Measurements from ENCODE around the gene ZNF606. TPM values are rescaled to one million over a fixed set of nuclear protein-coding genes. Genes with fewer than 3 reads are reported as not detected.

ZNF606 gene
- total RNA-seq, 6 experiments from 2014 or later = 3.1 to 7.1 (median 5.0) TPM

- intact Hi-C loops (cut with DNase I) = no loop called here
- H3K27me3 ChIP-seq = no peaks in the 10 kb centered on the region
- 15% methylated on average over 16 of the region's 20 CpGs for WGBS (ENCODE audit: insufficient coverage, low coverage, low lambda C conversion rate, missing lambda C conversion rate)
- H3K4me1 ChIP-seq = no peaks in the 10 kb centered on the region
- no peaks in the 10 kb centered on the region for H3K9me3 ChIP-seq
- no peak overlapping the region for H3K27ac ChIP-seq
- H3K36me3 ChIP-seq = no peaks in the 10 kb centered on the region
- TF ChIP-seq POLR2A (IDR thresholded peaks at IDR 0.05) (no peak), CTCF (IDR thresholded peaks at IDR 0.05) (no peak)
- DNase-seq (no peak), ATAC-seq (no peak)
- H3K4me3 ChIP-seq = peak overlapping the region in 1 of 3 donors; percentile 31
Measured at GRCh38 chr19:58034477-58034793, 31.8 kb upstream of the ZNF606 start.

- peak within 1 kb of the TSS in 2 of 3 donors; percentile 2 to 31 for H3K4me3 ChIP-seq
- peak; percentile 73 to 84 (median 79) for DNase-seq
Measured at GRCh38 chr19:58033741-58034476, 31.3 kb upstream of the ZNF606 start, which contains the start of gene ZSCAN1. Gene ZSCAN1, plus strand, starts transcription at chr19:58034025. Its CDS starts 3,812 bp downstream, at chr19:58037837.

GRCh38 chr19:58024661-58025060 is 22.0 kb upstream of the ZNF606 start:
- Histone ChIP-seq H3K27me3 (no peaks in the 10 kb centered on the region), H3K36me3 (no peaks in the 10 kb centered on the region), H3K4me1 (no peaks in the 10 kb centered on the region), H3K9me3 (no peaks in the 10 kb centered on the region), H3K27ac (no peak overlapping the region), H3K4me3 (no peak overlapping the region)
- no peak for TF ChIP-seq CTCF (IDR thresholded peaks at IDR 0.05)
- no peak for TF ChIP-seq POLR2A (IDR thresholded peaks at IDR 0.05)
- ATAC-seq (no peak), DNase-seq (peak in 1 of 3 donors; percentile 11)
- intact Hi-C loops (cut with DNase I) = loop anchor here in 1 of 2 donors (5.0 kb wide), 1 partner anchor 133 kb away; no protein-coding TSS in a partner anchor
- 67% methylated on average over 6 of the region's 12 CpGs for WGBS (ENCODE audit: insufficient coverage, low coverage, low lambda C conversion rate, missing lambda C conversion rate)

More at GRCh38 chr19:58033741-58034476, 31.3 kb upstream of the ZNF606 start, which contains the start of gene ZSCAN1:
- Histone ChIP-seq H3K27me3 (no peaks in the 10 kb centered on the region), H3K4me1 (no peaks in the 10 kb centered on the region), H3K27ac (no peak within 1 kb of the TSS), H3K36me3 (no peaks in the 10 kb centered on the region), H3K9me3 (no peaks in the 10 kb centered on the region)
- TF ChIP-seq CTCF (IDR thresholded peaks at IDR 0.05) = no peak
- WGBS (ENCODE audit: insufficient coverage, low coverage, low lambda C conversion rate, missing lambda C conversion rate) = 19% methylated on average over 22 of the region's 101 CpGs
- peak; percentile 85 to 98 (median 92) for ATAC-seq
- intact Hi-C loops (cut with DNase I) = no loop called here

- H3K27ac ChIP-seq = no peak overlapping the region
- TF ChIP-seq POLR2A (IDR thresholded peaks at IDR 0.05) (no peak), CTCF (IDR thresholded peaks at IDR 0.05) (no peak)
- H3K27me3 ChIP-seq = no peaks in the 10 kb centered on the region
- intact Hi-C loops (cut with DNase I) = loop anchor here in 1 of 2 donors (5.0 kb wide), 1 partner anchor 135 kb away; no protein-coding TSS in a partner anchor
- H3K9me3 ChIP-seq = no peaks in the 10 kb centered on the region
- H3K4me1 ChIP-seq = no peaks in the 10 kb centered on the region
- ATAC-seq = no peak
- DNase-seq = no peak
- H3K36me3 ChIP-seq = no peaks in the 10 kb centered on the region
- no peak overlapping the region for H3K4me3 ChIP-seq
- WGBS (ENCODE audit: insufficient coverage, low coverage, low lambda C conversion rate, missing lambda C conversion rate) = 48% methylated on average over 4 of the region's 4 CpGs
Measured at GRCh38 chr19:58022283-58022660, 19.7 kb upstream of the ZNF606 start.

Data from right lobe of liver (tissue), 6 donors.